ENCODE results near the gene DNASE1L2. TPM values are rescaled to one million over a fixed set of nuclear protein-coding genes. Genes with fewer than 3 reads are reported as not detected.
A peak's percentile ranks its signal among the peaks of the same experiment; 100 is the strongest.

The DNASE1L2 gene, protein sequence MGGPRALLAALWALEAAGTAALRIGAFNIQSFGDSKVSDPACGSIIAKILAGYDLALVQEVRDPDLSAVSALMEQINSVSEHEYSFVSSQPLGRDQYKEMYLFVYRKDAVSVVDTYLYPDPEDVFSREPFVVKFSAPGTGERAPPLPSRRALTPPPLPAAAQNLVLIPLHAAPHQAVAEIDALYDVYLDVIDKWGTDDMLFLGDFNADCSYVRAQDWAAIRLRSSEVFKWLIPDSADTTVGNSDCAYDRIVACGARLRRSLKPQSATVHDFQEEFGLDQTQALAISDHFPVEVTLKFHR
- under 1 TPM; 0.37 to 0.42 TPM for total RNA-seq
- 0.83 to 3.6 reads per million in 2 donors for total RNA-seq

DNA sequence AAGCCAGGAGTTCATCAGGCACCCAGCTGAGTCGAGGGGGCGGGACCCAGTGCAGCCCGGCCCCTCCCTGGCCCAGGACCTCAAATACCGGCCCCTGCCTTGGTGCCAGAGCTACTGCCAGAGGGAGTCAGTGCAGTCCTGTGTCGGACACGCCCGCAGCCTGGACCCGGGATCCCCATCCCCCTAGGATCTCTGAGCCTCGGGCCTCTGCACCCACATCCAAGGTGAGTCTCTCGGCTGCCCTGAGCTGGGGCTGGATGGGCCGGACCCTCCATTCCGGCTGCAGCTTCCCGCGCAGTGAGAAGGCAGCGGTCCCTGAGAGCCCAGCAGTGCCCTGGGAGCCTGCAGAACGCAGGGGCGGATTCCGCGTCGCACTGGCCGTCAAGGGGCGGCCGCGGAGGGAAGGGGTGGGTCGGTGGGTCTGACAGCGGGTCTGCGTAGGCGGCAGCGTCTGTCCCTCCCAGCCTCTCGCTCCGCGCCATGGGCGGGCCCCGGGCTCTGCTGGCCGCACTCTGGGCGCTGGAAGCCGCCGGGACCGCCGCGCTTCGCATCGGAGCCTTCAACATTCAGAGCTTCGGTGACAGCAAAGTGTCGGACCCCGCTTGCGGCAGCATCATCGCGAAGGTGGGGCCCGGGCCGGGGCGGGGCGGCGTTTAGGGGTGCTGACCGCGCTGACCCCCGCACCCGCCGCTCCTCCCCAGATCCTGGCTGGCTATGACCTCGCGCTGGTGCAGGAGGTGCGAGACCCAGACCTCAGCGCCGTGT, at the start of gene DNASE1L2:
Gene DNASE1L2, plus strand, starts transcription at position 108 of the 765 bp plus-strand sequence. Its CDS starts 373 bp downstream, at position 481.
- H3K27ac Mint-ChIP-seq, result no peak within 1 kb of the TSS
- no peaks in the 10 kb centered on the region for H3K9me3 ChIP-seq (ENCODE audit: control insufficient read depth, low read length, poor library complexity, severe bottlenecking)
- peaks cover 3% of the 10 kb centered on the region for H3K4me1 Mint-ChIP-seq
- peak; percentile 31 for ATAC-seq
- no peak within 1 kb of the TSS for H3K4me3 Mint-ChIP-seq
- H3K36me3 Mint-ChIP-seq (ENCODE audit: low read depth), result peaks cover 2% of the 10 kb centered on the region
- H3K27me3 Mint-ChIP-seq, result no peaks in the 10 kb centered on the region
- DNase-seq, result no peak

DNA sequence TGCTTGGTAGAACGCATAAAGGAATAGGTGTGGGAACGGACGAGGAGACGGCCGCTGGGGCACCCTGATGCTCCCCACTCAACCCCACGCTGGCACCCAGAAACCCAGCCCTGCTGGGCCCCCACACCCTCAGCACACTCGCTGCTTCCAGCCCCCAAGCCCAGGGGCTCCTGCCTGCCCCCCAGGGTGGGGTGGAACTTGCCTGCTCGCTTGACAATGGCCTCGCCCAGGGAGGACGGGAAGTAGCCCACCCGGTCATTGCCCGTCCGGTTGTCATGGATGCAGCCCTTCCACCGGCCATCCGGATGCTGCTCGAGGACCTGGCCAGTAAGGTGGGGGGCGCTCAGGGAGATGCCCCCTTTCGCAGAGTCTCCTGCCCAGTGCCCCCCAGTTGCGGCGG, 49.7 kb upstream of the DNASE1L2 start:
- no peaks in the 10 kb centered on the region for H3K9me3 ChIP-seq (ENCODE audit: control insufficient read depth, low read length, poor library complexity, severe bottlenecking)
- H3K36me3 Mint-ChIP-seq (ENCODE audit: low read depth), result no peaks in the 10 kb centered on the region

DNA sequence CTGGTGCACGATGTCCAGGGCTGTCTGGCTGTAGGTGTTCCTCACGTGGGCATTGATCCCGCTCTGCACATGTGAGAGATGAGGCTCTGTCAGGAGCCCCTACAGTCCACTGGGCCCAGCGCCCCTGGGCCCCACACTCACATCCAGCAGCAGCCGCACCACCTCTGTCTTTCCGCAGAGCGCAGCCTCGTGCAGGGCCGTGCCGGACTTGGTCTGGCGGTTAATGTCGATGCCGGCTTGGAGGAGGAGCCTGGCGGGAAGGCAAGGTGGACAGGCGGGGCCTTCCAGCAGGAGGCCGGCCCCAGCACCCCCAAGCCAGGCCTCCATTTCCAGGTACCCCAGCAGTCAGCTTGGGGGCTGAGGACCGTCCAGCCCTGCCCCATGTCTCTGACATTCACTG, 49.0 kb upstream of the DNASE1L2 start:
- no peak for DNase-seq
- Mint-ChIP-seq H3K27me3 (no peaks in the 10 kb centered on the region), H3K4me3 (no peak overlapping the region), H3K36me3 (ENCODE audit: low read depth) (no peaks in the 10 kb centered on the region), H3K4me1 (peaks cover 4% of the 10 kb centered on the region), H3K27ac (no peak overlapping the region)
- no peak for ATAC-seq
- no peaks in the 10 kb centered on the region for H3K9me3 ChIP-seq (ENCODE audit: control insufficient read depth, low read length, poor library complexity, severe bottlenecking)

More for the DNA sequence above, 49.7 kb upstream of the DNASE1L2 start:
- DNase-seq, result no peak
- peaks cover 5% of the 10 kb centered on the region for H3K4me1 Mint-ChIP-seq
- no peak overlapping the region for H3K4me3 Mint-ChIP-seq
- ATAC-seq, result no peak
- H3K27me3 Mint-ChIP-seq, result no peaks in the 10 kb centered on the region
- H3K27ac Mint-ChIP-seq, result no peak overlapping the region

DNA sequence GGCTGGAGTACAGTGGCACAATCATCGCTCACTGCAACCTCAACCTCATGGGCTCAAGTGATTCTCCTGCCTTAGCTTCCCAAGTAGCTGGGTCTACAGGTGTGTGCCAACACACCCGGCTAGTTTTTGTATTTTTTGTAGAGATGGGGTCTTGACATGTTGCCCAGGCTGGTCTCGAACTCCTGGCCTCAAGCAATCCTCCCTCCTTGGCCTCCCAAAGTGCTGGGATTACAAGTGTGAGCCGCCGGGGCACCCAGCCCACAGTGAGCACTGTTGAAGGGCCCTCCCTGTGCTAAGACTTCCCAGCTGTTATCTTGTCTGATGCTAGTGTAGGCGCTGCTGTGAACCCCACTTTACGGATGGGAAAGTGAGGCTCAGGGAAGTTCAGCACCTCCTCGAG, 47.8 kb upstream of the DNASE1L2 start:
- H3K27ac Mint-ChIP-seq, result no peak overlapping the region
- no peaks in the 10 kb centered on the region for H3K27me3 Mint-ChIP-seq
- no peak overlapping the region for H3K4me3 Mint-ChIP-seq
- no peaks in the 10 kb centered on the region for H3K36me3 Mint-ChIP-seq (ENCODE audit: low read depth)
- no peak for DNase-seq
- peaks cover 2% of the 10 kb centered on the region for H3K4me1 Mint-ChIP-seq
- no peak for ATAC-seq
- H3K9me3 ChIP-seq (ENCODE audit: control insufficient read depth, low read length, poor library complexity, severe bottlenecking), result no peaks in the 10 kb centered on the region

DNA sequence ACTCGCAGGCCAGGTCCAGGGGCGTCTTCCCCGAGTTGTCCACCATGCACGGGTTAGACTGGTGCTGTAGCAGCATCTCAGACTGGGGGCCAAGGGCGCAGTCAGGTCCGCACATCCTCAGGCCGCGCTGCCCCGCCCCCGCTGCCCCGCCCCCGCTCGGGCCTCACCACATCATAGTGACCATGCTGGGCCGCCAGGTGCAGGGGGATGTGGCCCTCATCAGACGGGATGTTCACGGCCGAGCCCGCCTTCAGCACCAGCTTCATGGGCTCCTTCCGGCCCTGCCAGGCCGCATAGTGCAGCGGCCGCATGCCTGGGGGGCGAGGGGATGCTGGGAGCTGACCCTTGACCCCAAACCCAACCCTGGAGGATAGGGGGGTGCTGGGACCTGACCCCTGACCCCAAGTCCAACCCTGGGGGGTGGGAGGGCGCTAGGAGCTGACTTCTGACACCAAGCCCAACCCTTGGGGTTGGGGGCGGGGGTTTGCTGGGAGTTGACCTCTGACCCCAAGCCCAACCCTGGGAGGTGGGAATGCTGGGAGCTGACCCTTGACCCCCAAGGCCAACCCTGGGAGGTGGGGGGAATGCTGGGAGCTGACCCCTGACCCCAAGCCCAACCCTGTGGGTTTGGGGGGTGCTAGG, 46.9 kb upstream of the DNASE1L2 start:
- no peak overlapping the region for H3K27ac Mint-ChIP-seq
- no peak overlapping the region for H3K4me3 Mint-ChIP-seq
- H3K27me3 Mint-ChIP-seq, result no peaks in the 10 kb centered on the region
- ATAC-seq, result no peak
- no peak for DNase-seq
- H3K4me1 Mint-ChIP-seq, result peaks cover 1% of the 10 kb centered on the region
- H3K36me3 Mint-ChIP-seq (ENCODE audit: low read depth), result no peaks in the 10 kb centered on the region
- no peaks in the 10 kb centered on the region for H3K9me3 ChIP-seq (ENCODE audit: control insufficient read depth, low read length, poor library complexity, severe bottlenecking)

DNA sequence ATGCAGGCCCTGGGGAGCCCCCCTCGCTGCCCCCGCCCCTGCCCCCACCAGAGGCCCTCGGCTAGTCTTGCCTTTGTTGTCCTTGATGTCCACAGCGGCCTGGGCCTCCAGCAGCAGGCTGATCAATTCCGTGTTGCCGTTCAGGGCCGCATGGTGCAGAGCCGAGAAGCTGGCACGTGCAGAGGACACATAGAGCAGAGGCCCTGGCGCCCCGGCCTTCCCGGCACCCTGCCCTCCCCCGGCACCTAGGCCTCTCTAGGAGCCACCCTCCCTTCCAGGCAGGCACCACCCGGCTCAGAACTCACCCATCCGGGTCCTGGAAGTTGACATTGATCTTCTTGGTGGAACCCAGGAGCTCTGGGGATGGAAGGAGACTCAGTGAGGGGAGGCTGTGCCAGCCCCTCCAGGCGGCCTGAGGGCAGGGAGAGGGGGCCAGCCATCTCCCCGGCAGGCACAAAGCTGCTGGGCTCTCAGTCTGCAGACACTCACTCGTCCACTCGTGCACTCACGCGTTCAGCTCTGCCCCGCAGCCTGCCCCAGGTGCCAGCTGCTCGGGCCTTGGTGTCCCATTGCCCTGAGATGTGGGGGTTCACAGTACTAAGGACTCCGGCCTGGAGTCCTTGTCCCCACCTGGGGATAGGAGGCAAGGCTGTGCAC, 46.1 kb upstream of the DNASE1L2 start:
- no peak overlapping the region for H3K27ac Mint-ChIP-seq
- ATAC-seq, result no peak
- H3K9me3 ChIP-seq (ENCODE audit: control insufficient read depth, low read length, poor library complexity, severe bottlenecking), result no peaks in the 10 kb centered on the region
- DNase-seq, result no peak
- no peak overlapping the region for H3K4me3 Mint-ChIP-seq
- H3K4me1 Mint-ChIP-seq, result peaks cover 4% of the 10 kb centered on the region
- no peaks in the 10 kb centered on the region for H3K36me3 Mint-ChIP-seq (ENCODE audit: low read depth)
- peaks cover 7% of the 10 kb centered on the region for H3K27me3 Mint-ChIP-seq

DNA sequence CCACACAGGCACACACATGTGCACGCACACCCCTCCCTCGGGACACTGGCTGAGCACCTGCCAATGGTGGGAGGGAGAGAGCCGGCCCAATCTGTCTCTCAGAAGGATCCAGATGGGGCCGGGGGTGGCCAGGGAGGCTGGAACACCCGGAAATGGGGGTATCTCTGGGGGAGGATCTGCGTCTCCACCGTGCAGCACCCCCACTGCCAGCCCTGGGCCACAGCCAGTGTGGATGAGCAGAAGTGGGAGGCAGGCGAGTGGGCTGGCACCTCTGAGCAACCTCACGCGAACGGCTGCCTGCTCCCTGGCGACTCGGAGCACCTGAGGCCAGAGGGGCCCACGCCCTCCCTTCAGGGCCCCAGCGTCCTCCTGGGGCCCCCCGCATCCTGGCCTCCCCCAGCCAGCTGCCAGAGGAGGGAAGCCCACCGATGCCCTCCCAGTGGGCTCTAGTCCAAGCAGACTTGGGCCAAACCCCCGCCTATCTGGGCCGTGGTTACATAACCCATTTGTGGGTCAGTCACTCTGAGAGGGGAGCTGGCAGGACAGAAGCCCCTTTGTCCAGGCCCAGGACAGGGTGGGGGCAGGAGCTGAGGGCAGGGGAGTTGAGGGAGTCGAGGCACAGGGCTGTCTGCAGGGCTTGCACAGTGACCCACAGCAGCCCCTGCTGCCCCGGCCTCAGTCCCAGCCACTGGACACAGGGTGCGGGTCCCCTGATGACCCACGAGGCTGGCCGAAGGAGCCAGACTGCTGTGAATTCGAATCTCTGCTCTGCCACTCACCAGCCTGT, 45.4 kb upstream of the DNASE1L2 start:
- ATAC-seq (no peak), DNase-seq (no peak)
- Mint-ChIP-seq H3K27me3 (peaks cover 10% of the 10 kb centered on the region), H3K4me3 (no peak overlapping the region), H3K27ac (no peak overlapping the region), H3K36me3 (ENCODE audit: low read depth) (no peaks in the 10 kb centered on the region), H3K4me1 (peaks cover 4% of the 10 kb centered on the region)
- no peaks in the 10 kb centered on the region for H3K9me3 ChIP-seq (ENCODE audit: control insufficient read depth, low read length, poor library complexity, severe bottlenecking)

DNA sequence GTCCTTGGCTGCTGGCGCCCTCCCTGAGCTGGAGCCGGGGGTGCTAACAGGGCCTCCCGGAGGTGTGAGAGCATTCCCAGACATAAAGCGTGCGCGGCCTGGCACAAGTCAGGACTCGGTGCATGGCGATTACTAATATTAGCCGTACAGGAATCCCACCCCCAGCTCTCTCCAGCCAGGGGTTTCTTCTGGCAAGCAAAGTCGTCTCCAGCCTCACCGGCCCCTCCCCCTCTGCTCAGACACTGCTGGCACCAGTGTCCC, 44.9 kb upstream of the DNASE1L2 start:
- H3K36me3 Mint-ChIP-seq (ENCODE audit: low read depth), result no peaks in the 10 kb centered on the region
- H3K27ac Mint-ChIP-seq, result no peak overlapping the region
- H3K4me1 Mint-ChIP-seq, result peaks cover 4% of the 10 kb centered on the region
- DNase-seq (no peak), ATAC-seq (no peak)
- H3K9me3 ChIP-seq (ENCODE audit: control insufficient read depth, low read length, poor library complexity, severe bottlenecking), result no peaks in the 10 kb centered on the region
- peaks cover 10% of the 10 kb centered on the region for H3K27me3 Mint-ChIP-seq
- H3K4me3 Mint-ChIP-seq, result no peak overlapping the region

DNA sequence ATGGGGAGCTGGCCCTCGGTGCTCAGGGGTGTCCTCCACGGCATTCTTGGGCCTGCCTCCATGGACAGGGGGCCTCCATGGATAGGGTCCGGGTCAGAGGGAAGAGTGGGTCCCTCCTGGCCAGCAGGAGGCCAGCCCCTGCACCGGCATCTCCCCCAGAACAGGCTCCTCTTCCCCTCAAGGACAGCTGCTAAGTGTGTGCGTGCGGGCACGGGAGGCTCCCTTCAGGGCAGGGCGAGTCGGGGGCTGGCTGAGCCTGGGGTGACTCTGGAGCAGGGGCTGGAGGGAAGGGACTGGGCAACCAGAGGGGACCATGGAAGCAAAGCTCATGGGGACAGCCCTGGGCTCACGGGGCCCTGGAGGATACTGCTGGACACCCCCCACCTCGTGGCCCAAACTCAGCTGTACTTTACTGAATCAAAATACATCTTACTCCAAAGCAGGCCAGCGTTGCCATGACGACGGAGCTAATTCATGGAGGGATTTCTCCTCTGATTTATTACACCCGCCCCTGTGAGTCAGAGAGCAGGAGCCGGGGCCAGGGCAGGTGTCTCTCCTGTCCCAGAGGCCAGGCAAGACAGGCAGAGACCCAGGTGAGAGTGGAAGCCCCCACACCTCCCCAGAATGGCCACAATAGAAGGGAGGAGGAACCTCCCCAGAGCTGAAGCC, 41.9 kb upstream of the DNASE1L2 start:
- ATAC-seq, result no peak
- H3K27me3 Mint-ChIP-seq, result peaks cover 29% of the 10 kb centered on the region
- H3K4me3 Mint-ChIP-seq, result peak overlapping the region; percentile 63

DNA sequence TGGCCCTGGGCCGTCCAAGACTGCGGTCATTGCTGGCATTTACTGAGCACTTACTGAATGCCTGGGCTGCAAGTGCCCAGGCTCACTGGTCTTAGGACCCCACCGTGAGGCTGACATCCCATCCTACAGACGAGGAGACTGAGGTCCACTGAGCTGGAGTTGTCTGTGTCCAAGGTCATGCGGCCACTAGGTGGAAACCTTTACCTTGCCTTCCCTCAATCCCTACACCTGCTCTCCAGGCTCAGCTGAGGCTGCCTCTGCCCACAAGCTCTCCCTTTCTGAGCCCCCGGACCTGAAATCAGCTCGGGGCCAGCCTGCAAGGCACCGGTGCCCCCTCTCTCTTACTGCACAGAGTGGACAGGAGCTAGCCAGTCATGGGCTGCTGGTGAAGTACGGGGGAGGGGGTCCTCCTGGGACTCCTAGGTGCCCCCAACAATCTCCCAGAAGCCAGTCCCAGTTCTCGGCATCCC, 41.4 kb upstream of the DNASE1L2 start:
- Mint-ChIP-seq H3K27ac (no peak overlapping the region), H3K4me1 (peaks cover 6% of the 10 kb centered on the region), H3K27me3 (peaks cover 29% of the 10 kb centered on the region), H3K36me3 (ENCODE audit: low read depth) (no peaks in the 10 kb centered on the region), H3K4me3 (peak overlapping the region; percentile 63)
- ATAC-seq, result peak; percentile 73
- no peaks in the 10 kb centered on the region for H3K9me3 ChIP-seq (ENCODE audit: control insufficient read depth, low read length, poor library complexity, severe bottlenecking)
- peak in 1 of 3 donors; percentile 23 for DNase-seq

More for the DNA sequence above, 41.9 kb upstream of the DNASE1L2 start:
- H3K4me1 Mint-ChIP-seq, result peaks cover 6% of the 10 kb centered on the region
- H3K27ac Mint-ChIP-seq, result no peak overlapping the region
- H3K9me3 ChIP-seq (ENCODE audit: control insufficient read depth, low read length, poor library complexity, severe bottlenecking), result no peaks in the 10 kb centered on the region
- H3K36me3 Mint-ChIP-seq (ENCODE audit: low read depth), result no peaks in the 10 kb centered on the region
- no peak for DNase-seq

DNA sequence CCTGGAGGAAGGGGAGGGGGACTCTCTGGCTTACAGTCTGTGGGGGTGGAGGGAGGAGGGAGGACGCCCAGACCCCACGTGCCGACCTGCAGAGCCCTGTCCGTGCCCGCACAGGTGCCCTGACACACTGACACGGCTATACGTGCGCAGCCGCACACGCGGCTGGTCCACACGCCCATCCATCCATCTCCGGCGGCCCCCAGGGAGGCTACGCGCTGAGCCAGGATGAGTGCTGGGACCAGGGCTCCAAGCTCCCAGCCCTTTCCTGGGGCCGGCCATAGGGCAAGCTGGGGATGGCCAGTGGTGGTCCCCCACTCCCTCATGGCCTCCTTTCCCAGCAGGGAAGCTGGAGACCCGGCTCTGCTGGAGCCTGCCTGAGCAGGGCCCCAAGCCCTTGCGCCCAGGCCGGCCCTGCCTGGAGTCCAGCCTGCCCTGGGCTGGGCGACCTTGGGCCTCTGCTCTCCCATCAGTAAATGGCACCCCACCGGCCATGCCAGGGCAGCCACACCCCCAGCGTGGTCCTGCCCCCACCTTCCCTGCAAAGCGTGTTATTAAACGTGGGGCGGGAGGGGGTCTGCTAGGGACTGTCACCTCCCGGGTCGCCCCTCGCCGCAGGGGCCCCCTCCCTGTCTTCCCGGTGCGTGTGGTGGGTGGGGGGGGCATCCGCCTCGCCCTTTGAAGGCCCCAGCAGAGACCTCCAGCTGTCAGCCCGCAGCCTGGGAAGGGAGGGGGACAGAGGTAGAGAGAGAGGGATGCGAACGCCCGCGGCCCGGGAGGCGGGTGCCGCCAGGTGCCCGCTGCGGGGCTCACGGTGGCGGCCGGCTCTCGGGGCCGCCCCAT, 40.7 kb upstream of the DNASE1L2 start:
- H3K27me3 Mint-ChIP-seq, result peaks cover 29% of the 10 kb centered on the region
- no peaks in the 10 kb centered on the region for H3K9me3 ChIP-seq (ENCODE audit: control insufficient read depth, low read length, poor library complexity, severe bottlenecking)
- peak; percentile 34 for ATAC-seq
- DNase-seq, result no peak
- no peaks in the 10 kb centered on the region for H3K36me3 Mint-ChIP-seq (ENCODE audit: low read depth)
- peak overlapping the region; percentile 57 for H3K4me3 Mint-ChIP-seq
- H3K27ac Mint-ChIP-seq, result no peak overlapping the region
- peaks cover 6% of the 10 kb centered on the region for H3K4me1 Mint-ChIP-seq

Measured in T-helper 17 cell (primary cell).